ENCODE measurements around the gene TET1.
"Not testable (repeated sequence)": the region's sequence is repeated elsewhere in the genome, so short reads cannot be mapped to it uniquely, and the experiment has no call there.

DNA sequence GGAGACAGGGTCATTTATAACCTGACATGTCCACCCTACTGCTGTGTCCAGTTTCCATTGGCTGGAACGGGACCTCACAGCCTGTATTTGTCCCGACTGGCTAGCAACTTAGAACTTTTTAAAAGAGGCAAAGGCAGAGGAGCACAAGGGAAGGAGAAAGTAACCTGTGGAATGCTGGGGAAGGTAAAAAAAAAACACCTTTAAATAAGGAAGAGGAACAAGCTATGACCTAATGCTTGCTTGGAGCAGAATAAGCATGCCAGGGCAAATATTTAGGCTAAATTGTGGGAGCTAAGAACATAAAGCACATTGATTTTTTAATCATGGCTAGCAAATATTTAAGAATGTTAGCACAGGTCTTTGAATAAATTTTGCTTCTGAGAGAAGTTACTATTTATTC, 43.9 kb upstream of the TET1 start:
- not testable (repeated sequence) for TF ChIP-seq POLR2AphosphoS5, POLR2A (IDR thresholded peaks at IDR 0.05)
- TF ChIP-seq, protein P1, sequence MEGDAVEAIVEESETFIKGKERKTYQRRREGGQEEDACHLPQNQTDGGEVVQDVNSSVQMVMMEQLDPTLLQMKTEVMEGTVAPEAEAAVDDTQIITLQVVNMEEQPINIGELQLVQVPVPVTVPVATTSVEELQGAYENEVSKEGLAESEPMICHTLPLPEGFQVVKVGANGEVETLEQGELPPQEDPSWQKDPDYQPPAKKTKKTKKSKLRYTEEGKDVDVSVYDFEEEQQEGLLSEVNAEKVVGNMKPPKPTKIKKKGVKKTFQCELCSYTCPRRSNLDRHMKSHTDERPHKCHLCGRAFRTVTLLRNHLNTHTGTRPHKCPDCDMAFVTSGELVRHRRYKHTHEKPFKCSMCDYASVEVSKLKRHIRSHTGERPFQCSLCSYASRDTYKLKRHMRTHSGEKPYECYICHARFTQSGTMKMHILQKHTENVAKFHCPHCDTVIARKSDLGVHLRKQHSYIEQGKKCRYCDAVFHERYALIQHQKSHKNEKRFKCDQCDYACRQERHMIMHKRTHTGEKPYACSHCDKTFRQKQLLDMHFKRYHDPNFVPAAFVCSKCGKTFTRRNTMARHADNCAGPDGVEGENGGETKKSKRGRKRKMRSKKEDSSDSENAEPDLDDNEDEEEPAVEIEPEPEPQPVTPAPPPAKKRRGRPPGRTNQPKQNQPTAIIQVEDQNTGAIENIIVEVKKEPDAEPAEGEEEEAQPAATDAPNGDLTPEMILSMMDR (IDR thresholded peaks at IDR 0.05) = not testable (repeated sequence)
